Hepatocyte (in vitro differentiated cells): Measurements from ENCODE around the gene PLXNB2. TPM values are rescaled to one million over a fixed set of nuclear protein-coding genes. Genes with fewer than 3 reads are reported as not detected.

Experiments
- DNase-seq: peaks from one replicate; pipeline ENCODE4 v3.0.0-alpha.2; 2016; ENCODE audit warnings: low spot score
- H2AFZ ChIP-seq: fragments of 200-600 bp; sonication (generic); 2 replicates; pipeline ENCODE4 v1.6.0; 2016; ENCODE audit warnings: antibody characterized with exemption, mild to moderate bottlenecking
- H3K27ac ChIP-seq: fragments of 200-600 bp; sonication (generic); 2 replicates; pipeline ENCODE4 v1.5.1; 2016; ENCODE audit warnings: mild to moderate bottlenecking
- H3K27me3 ChIP-seq: fragments of 200-600 bp; sonication (generic); 2 replicates; pipeline ENCODE4 v1.6.1; 2016
- H3K36me3 ChIP-seq: fragments of 200-600 bp; sonication (generic); replicated peaks from 2 replicates; pipeline ENCODE4 v1.5.1; 2016; ENCODE audit warnings: low read depth; ENCODE audit not compliant: insufficient read depth
- H3K4me1 ChIP-seq: fragments of 200-600 bp; sonication (generic); 2 replicates; pipeline ENCODE4 v1.5.1; 2016; ENCODE audit warnings: mild to moderate bottlenecking, moderate library complexity; ENCODE audit not compliant: insufficient read depth
- H3K4me2 ChIP-seq: fragments of 200-600 bp; sonication (generic); 2 replicates; pipeline ENCODE4 v1.6.0; 2016
- H3K4me3 ChIP-seq: fragments of 200-600 bp; sonication (generic); 2 replicates; pipeline ENCODE4 v1.5.1; 2016; ENCODE audit warnings: mild to moderate bottlenecking
- H3K79me2 ChIP-seq: fragments of 200-600 bp; sonication (generic); 2 replicates; pipeline ENCODE4 v1.6.0; 2017; ENCODE audit warnings: mild to moderate bottlenecking
- H3K9me2 ChIP-seq: fragments of 200-600 bp; sonication (generic); replicated peaks from 2 replicates; pipeline ENCODE4 v1.6.0; 2017; ENCODE audit warnings: mild to moderate bottlenecking; ENCODE audit not compliant: insufficient read depth
- H3K9me3 ChIP-seq: fragments of 200-600 bp; sonication (generic); 2 replicates; pipeline ENCODE4 v1.5.1; 2016; ENCODE audit warnings: low read depth, mild to moderate bottlenecking
- H4K20me1 ChIP-seq: fragments of 200-600 bp; sonication (generic); 2 replicates; pipeline ENCODE4 v1.6.0; 2016; ENCODE audit warnings: mild to moderate bottlenecking; ENCODE audit not compliant: insufficient read depth, poor library complexity, severe bottlenecking
- CTCF ChIP-seq: fragments of 200-600 bp; sonication (generic); IDR thresholded peaks from 2 replicates; pipeline ENCODE4 v1.5.1; 2016; ENCODE audit warnings: antibody characterized with exemption, mild to moderate bottlenecking; ENCODE audit not compliant: poor library complexity
- EZH2 ChIP-seq: fragments of 200-600 bp; sonication (generic); IDR thresholded peaks from 2 replicates; pipeline ENCODE4 v1.6.1; 2016; ENCODE audit warnings: antibody characterized with exemption, mild to moderate bottlenecking, borderline replicate concordance
- EZH2phosphoT487 ChIP-seq: fragments of 200-600 bp; sonication (generic); IDR thresholded peaks from one replicate; pipeline ENCODE4 v1.6.1; 2018; ENCODE audit warnings: antibody characterized with exemption, mild to moderate bottlenecking, low read depth, moderate library complexity; ENCODE audit not compliant: unreplicated experiment, severe bottlenecking
- WGBS: methylation state at CpG from one replicate; pipeline ENCODE4 v1.1.6; 2016; ENCODE audit warnings: low lambda C conversion rate; ENCODE audit errors: missing lambda C conversion rate; 5-methylcytosine and 5-hydroxymethylcytosine counted together
- polyA plus RNA-seq: library from polyadenylated mRNA; unstranded; fragments of >200 nt; fragmentation: Nextera tagmentation; extraction: Ambion mirVana; gene quantifications from 2 replicates; pipeline ENCODE4 v1.2.1, GENCODE V29; 2016
- total RNA-seq: library from RNA; depleted of rRNA; stranded (reverse); fragments of >200 nt; gene quantifications from 2 replicates; pipeline ENCODE4 v1.2.3, GENCODE V29; 2014

PLXNB2 gene
- total and polyA plus RNA-seq, 2 experiments from 2014 or later = 113 to 147 TPM

- no peak overlapping the region for H2AFZ ChIP-seq
- WGBS = 76% methylated on average over 7 of the region's 7 CpGs
- H3K27me3 ChIP-seq = no peaks in the 10 kb centered on the region
- H3K4me3 ChIP-seq = no peak overlapping the region
- H3K9me2 ChIP-seq = no peaks in the 10 kb centered on the region
- H3K9me3 ChIP-seq = no peaks in the 10 kb centered on the region
- no peaks in the 10 kb centered on the region for H4K20me1 ChIP-seq
- peaks cover 25% of the 10 kb centered on the region for H3K4me1 ChIP-seq
- H3K79me2 ChIP-seq = peaks cover 24% of the 10 kb centered on the region
- H3K27ac ChIP-seq = no peak overlapping the region
- H3K36me3 ChIP-seq = no peaks in the 10 kb centered on the region
- DNase-seq = no peak
- no peak for TF ChIP-seq CTCF
- TF ChIP-seq EZH2phosphoT487 = no peak
- no peak for TF ChIP-seq EZH2
- no peak overlapping the region for H3K4me2 ChIP-seq
These were observed 2.1 kb upstream of the PLXNB2 start for GRCh38 chr22:50309601-50309991.

GRCh38 chr22:50308986-50309600, 1.6 kb upstream of the PLXNB2 start:
- peaks cover 29% of the 10 kb centered on the region for H3K79me2 ChIP-seq
- H2AFZ ChIP-seq = no peak overlapping the region
- DNase-seq = no peak
- peaks cover under 1% of the 10 kb centered on the region for H4K20me1 ChIP-seq
- H3K4me2 ChIP-seq = no peak overlapping the region
- no peak for TF ChIP-seq EZH2
- TF ChIP-seq CTCF = no peak
- TF ChIP-seq EZH2phosphoT487 = no peak
- H3K4me3 ChIP-seq = no peak overlapping the region
- no peaks in the 10 kb centered on the region for H3K36me3 ChIP-seq
- H3K27me3 ChIP-seq = no peaks in the 10 kb centered on the region
- H3K9me2 ChIP-seq = no peaks in the 10 kb centered on the region
- peaks cover 30% of the 10 kb centered on the region for H3K4me1 ChIP-seq
- H3K9me3 ChIP-seq = no peaks in the 10 kb centered on the region
- WGBS = 75% methylated on average over 9 of the region's 9 CpGs
- peak overlapping the region; percentile 78 for H3K27ac ChIP-seq

- DNase-seq = no peak
- no peaks in the 10 kb centered on the region for H3K36me3 ChIP-seq
- H3K4me1 ChIP-seq = peaks cover 35% of the 10 kb centered on the region
- no peaks in the 10 kb centered on the region for H3K9me2 ChIP-seq
- 72% methylated on average over 5 of the region's 7 CpGs for WGBS
- H3K4me3 ChIP-seq = no peak overlapping the region
- H2AFZ ChIP-seq = no peak overlapping the region
- H3K4me2 ChIP-seq = peak overlapping the region; percentile 11
- TF ChIP-seq CTCF (no peak), EZH2phosphoT487 (no peak), EZH2 (no peak)
- peak overlapping the region; percentile 85 for H3K27ac ChIP-seq
- peaks cover 6% of the 10 kb centered on the region for H4K20me1 ChIP-seq
- H3K79me2 ChIP-seq = peaks cover 34% of the 10 kb centered on the region
- H3K9me3 ChIP-seq = no peaks in the 10 kb centered on the region
- H3K27me3 ChIP-seq = no peaks in the 10 kb centered on the region
These were observed 1.1 kb upstream of the PLXNB2 start for GRCh38 chr22:50308597-50308935.
